Measurements from ENCODE around the gene DIP2A. TPM values are rescaled to one million over a fixed set of nuclear protein-coding genes. Genes with fewer than 3 reads are reported as not detected.

DIP2A gene
- total and polyA plus RNA-seq, 2 of the 13 experiments (the other 11 are each of a cell fraction or from before 2014, with no cell fraction given), result 18.5 to 37.6 TPM

GRCh38 chr21:46564391-46564790 lies 105.7 kb downstream of the DIP2A start:
- FAIRE-seq, result no peak
- Histone ChIP-seq H4K20me1 (ENCODE audit: insufficient read depth, low read length) (no peaks in the 10 kb centered on the region), H3K9me3 (ENCODE audit: low read length) (no peaks in the 10 kb centered on the region), H3K4me2 (ENCODE audit: low read depth, low read length) (no peak overlapping the region), H3K4me1 (ENCODE audit: insufficient read depth, low read length) (peaks cover 12% of the 10 kb centered on the region), H3K36me3 (replicated peaks in 1 of 2; ENCODE audit: control insufficient read depth in 1 of 2, insufficient read depth in 2 of 2, low read length in 2 of 2) (peaks cover 8 to 46% of the 10 kb centered on the region in 2 experiments; a peak in 4 of 5 replicates), H3K9ac (ENCODE audit: insufficient read depth, low read depth, low read length) (no peak overlapping the region), H2AFZ (ENCODE audit: low read length) (no peak overlapping the region), H3K4me3 (replicated peaks in 1 of 3; ENCODE audit: insufficient read depth in 1 of 3, low read depth in 2 of 3, low read length in 3 of 3) (no peak overlapping the region), H3K27me3 (ENCODE audit: control insufficient read depth in 1 of 2, insufficient read depth in 2 of 2, low read length in 2 of 2) (no peaks in the 10 kb centered on the region), H3K27ac (ENCODE audit: extremely low read length, insufficient read depth, low read length) (no peak overlapping the region), H3K79me2 (ENCODE audit: insufficient read depth, low read length) (no peaks in the 10 kb centered on the region)
- DNase-seq (ENCODE audit: low spot score), result no peak
- no TSS peak for BruUV-seq (replicated peaks)
- WGBS (ENCODE audit: low lambda C conversion rate), result 100% methylated on average over 1 of the region's 10 CpGs
- in situ Hi-C loops (cut with HindIII; ENCODE audit: extremely low pct_ligation_motif_present, low pct_unique_long_range_greater_than_20kb), result no loop called here
- ChIA-PET CTCF (ENCODE audit: low intra/inter-chr PET ratio, low total read pairs) (no interaction called here), POLR2A (no interaction called here)
- no peak for ATAC-seq
- peak; percentile 20; the same call in 1 of the 2 replicates for TF ChIP-seq FOSL2 (CRISPR knock-in tag; IDR thresholded peaks at IDR 0.05)
- no peak for TF ChIP-seq ZNF704 (CRISPR knock-in tag; IDR thresholded peaks at IDR 0.05; ENCODE audit: borderline replicate concordance)
- TF ChIP-seq NFE2 (CRISPR knock-in tag; IDR thresholded peaks at IDR 0.05), result no peak
- no peak for TF ChIP-seq CBX2 (IDR thresholded peaks at IDR 0.05; ENCODE audit: low read depth, low read length)
- no peak for TF ChIP-seq CBX2 (CRISPR knock-in tag; IDR thresholded peaks at IDR 0.05; ENCODE audit: low read depth)
- TF ChIP-seq ZBTB46 (CRISPR knock-in tag; IDR thresholded peaks at IDR 0.05; ENCODE audit: borderline replicate concordance), result no peak
- intact Hi-C loops (cut with micrococcal nuclease; ENCODE audit: unreplicated experiment), result no loop called here

All from HepG2 (cell line).